ENCODE measurements around the gene GNAI1. TPM values are rescaled to one million over a fixed set of nuclear protein-coding genes. Genes with fewer than 3 reads are reported as not detected.

Gene GNAI1
- total RNA-seq, 6 experiments from 2014 or later: 58.8 to 70.9 (median 66.4) TPM

GRCh38 chr7:80124526-80125264 is 9.9 kb upstream of the GNAI1 start:
- Mint-ChIP-seq H3K27me3 (ENCODE audit: insufficient read depth) (no peaks in the 10 kb centered on the region), H3K9me3 (no peaks in the 10 kb centered on the region), H3K27ac (no peak overlapping the region), H3K4me3 (no peak overlapping the region), H3K4me1 (ENCODE audit: low read depth) (no peaks in the 10 kb centered on the region), H3K36me3 (ENCODE audit: low read depth) (no peaks in the 10 kb centered on the region)
- no peak for TF ChIP-seq CTCF (IDR thresholded peaks at IDR 0.05)
- no peak for DNase-seq

- Mint-ChIP-seq H3K27ac (no peak overlapping the region), H3K9me3 (no peaks in the 10 kb centered on the region), H3K4me1 (ENCODE audit: low read depth) (peaks cover 13% of the 10 kb centered on the region), H3K4me3 (no peak overlapping the region), H3K36me3 (ENCODE audit: low read depth) (no peaks in the 10 kb centered on the region), H3K27me3 (ENCODE audit: insufficient read depth) (no peaks in the 10 kb centered on the region)
- DNase-seq: no peak
- no peak for TF ChIP-seq CTCF (IDR thresholded peaks at IDR 0.05)
These were observed 7.0 kb upstream of the GNAI1 start for GRCh38 chr7:80127412-80128160.

GRCh38 chr7:80128918-80129317 is 5.7 kb upstream of the GNAI1 start:
- DNase-seq: no peak
- no peak for TF ChIP-seq CTCF (IDR thresholded peaks at IDR 0.05)
- no peaks in the 10 kb centered on the region for H3K27me3 Mint-ChIP-seq (ENCODE audit: insufficient read depth)
- no peaks in the 10 kb centered on the region for H3K9me3 Mint-ChIP-seq
- H3K36me3 Mint-ChIP-seq (ENCODE audit: low read depth): no peaks in the 10 kb centered on the region
- peaks cover 26% of the 10 kb centered on the region for H3K4me1 Mint-ChIP-seq (ENCODE audit: low read depth)
- H3K27ac Mint-ChIP-seq: no peak overlapping the region
- no peak overlapping the region for H3K4me3 Mint-ChIP-seq

- peaks cover 31% of the 10 kb centered on the region for H3K4me1 Mint-ChIP-seq (ENCODE audit: low read depth)
- no peak for TF ChIP-seq CTCF (IDR thresholded peaks at IDR 0.05)
- no peak for DNase-seq
- no peak overlapping the region for H3K27ac Mint-ChIP-seq
- H3K9me3 Mint-ChIP-seq: no peaks in the 10 kb centered on the region
- H3K27me3 Mint-ChIP-seq (ENCODE audit: insufficient read depth): no peaks in the 10 kb centered on the region
- no peaks in the 10 kb centered on the region for H3K36me3 Mint-ChIP-seq (ENCODE audit: low read depth)
- no peak overlapping the region for H3K4me3 Mint-ChIP-seq
These were observed 4.8 kb upstream of the GNAI1 start for GRCh38 chr7:80129785-80130184.

- 0 out of 2 replicates have a peak, but pooled peaks cover 3% of the 10 kb centered on the region for H3K27me3 Mint-ChIP-seq (ENCODE audit: insufficient read depth)
- TF ChIP-seq CTCF (IDR thresholded peaks at IDR 0.05): no peak
- no peak overlapping the region for H3K4me3 Mint-ChIP-seq
- H3K4me1 Mint-ChIP-seq (ENCODE audit: low read depth): peaks cover 37% of the 10 kb centered on the region
- no peak overlapping the region for H3K27ac Mint-ChIP-seq
- H3K36me3 Mint-ChIP-seq (ENCODE audit: low read depth): peaks cover 6% of the 10 kb centered on the region
- H3K9me3 Mint-ChIP-seq: no peaks in the 10 kb centered on the region
- DNase-seq: peak; percentile 53
These were observed 2.8 kb upstream of the GNAI1 start for GRCh38 chr7:80131675-80132435.

Measured in HFFc6 (cell line).